ENCODE results near the gene MUC6. TPM values are rescaled to one million over a fixed set of nuclear protein-coding genes. Genes with fewer than 3 reads are reported as not detected.

The MUC6 gene
- total RNA-seq: not detected in 2 replicates
- polyA plus RNA-seq: not detected in 2 replicates
- not detected in 2 replicates for polyA plus RNA-seq (2011; cell fraction: cytosol; rRNA removed)
- polyA plus RNA-seq (2011; cell fraction: nucleus; rRNA removed): not detected in 2 replicates
- 0.11 and 0.27 TPM in 2 replicates for polyA plus RNA-seq (2012)
- not detected in 2 replicates for polyA minus RNA-seq
- polyA minus RNA-seq (2011; cell fraction: cytosol; rRNA and poly(A)+ RNA removed): not detected
- polyA minus RNA-seq (2011; cell fraction: nucleus; rRNA and poly(A)+ RNA removed): not detected in 2 replicates
- not detected for Bru-seq, nascent RNA
- not detected for BruChase-seq, experiment 1, labeled RNA remaining after a 6-hour chase
- not detected for BruChase-seq, experiment 2, labeled RNA remaining after a 2-hour chase
- long read RNA-seq: 0 reads

- CTCF ChIA-PET: no interaction called here
- Histone ChIP-seq H3K9me3 (replicated peaks; ENCODE audit: control insufficient read depth, insufficient read depth, low read length) (no peaks in the 10 kb centered on the region), H3K4me3 (replicated peaks in 1 of 3; ENCODE audit: insufficient read depth in 1 of 3, low read depth in 1 of 3, low read length in 3 of 3) (no peak within 1 kb of the TSS), H3K36me3 (ENCODE audit: control insufficient read depth in 2 of 2, extremely low read depth in 1 of 2, insufficient read depth in 2 of 2, low read length in 2 of 2) (no peaks in the 10 kb centered on the region), H3K4me1 (ENCODE audit: control insufficient read depth, extremely low read depth, insufficient read depth, low read length) (no peaks in the 10 kb centered on the region), H3K27me3 (ENCODE audit: control insufficient read depth in 2 of 2, insufficient read depth in 2 of 2, low read length in 2 of 2) (no peaks in the 10 kb centered on the region), H2AFZ (ENCODE audit: low read depth, low read length) (no peak within 1 kb of the TSS), H3K9me1 (replicated peaks; ENCODE audit: control insufficient read depth, extremely low read depth, insufficient read depth, low read length) (no peaks in the 10 kb centered on the region), H3K9ac (replicated peaks; ENCODE audit: extremely low read depth, insufficient read depth, low read length) (no peak within 1 kb of the TSS), H3K79me2 (ENCODE audit: control insufficient read depth, insufficient read depth, low read length) (no peaks in the 10 kb centered on the region), H4K20me1 (replicated peaks; ENCODE audit: control insufficient read depth, extremely low read depth, insufficient read depth, low read length) (no peaks in the 10 kb centered on the region), H3K27ac (ENCODE audit: insufficient read depth, low read depth, low read length) (no peak within 1 kb of the TSS), H3K4me2 (ENCODE audit: insufficient read depth, low read length) (no peak within 1 kb of the TSS)
- no TSS peak for BruUV-seq (replicated peaks)
- POLR2A ChIA-PET: no interaction called here
- intact Hi-C loops (cut with micrococcal nuclease) (no loop called here), dilution Hi-C loops (cut with MboI; ENCODE audit: extremely low pct_ligation_motif_present, low sequenced_read_pairs) (no loop called here)
- DNase-seq (ENCODE audit: low read depth, low spot score) (no peak), FAIRE-seq (no peak)
- no peak for TF ChIP-seq MYC (IDR thresholded peaks at IDR 0.05; ENCODE audit: low read depth, low read length)
- TF ChIP-seq MAX (IDR thresholded peaks at IDR 0.05; ENCODE audit: insufficient read depth, insufficient read length): no peak
Measured at GRCh38 chr11:1036303-1036923, at the start of gene MUC6. MUC6 (minus strand) TSS chr11:1036718; CDS start chr11:1036655, 63 bp downstream.

DNA sequence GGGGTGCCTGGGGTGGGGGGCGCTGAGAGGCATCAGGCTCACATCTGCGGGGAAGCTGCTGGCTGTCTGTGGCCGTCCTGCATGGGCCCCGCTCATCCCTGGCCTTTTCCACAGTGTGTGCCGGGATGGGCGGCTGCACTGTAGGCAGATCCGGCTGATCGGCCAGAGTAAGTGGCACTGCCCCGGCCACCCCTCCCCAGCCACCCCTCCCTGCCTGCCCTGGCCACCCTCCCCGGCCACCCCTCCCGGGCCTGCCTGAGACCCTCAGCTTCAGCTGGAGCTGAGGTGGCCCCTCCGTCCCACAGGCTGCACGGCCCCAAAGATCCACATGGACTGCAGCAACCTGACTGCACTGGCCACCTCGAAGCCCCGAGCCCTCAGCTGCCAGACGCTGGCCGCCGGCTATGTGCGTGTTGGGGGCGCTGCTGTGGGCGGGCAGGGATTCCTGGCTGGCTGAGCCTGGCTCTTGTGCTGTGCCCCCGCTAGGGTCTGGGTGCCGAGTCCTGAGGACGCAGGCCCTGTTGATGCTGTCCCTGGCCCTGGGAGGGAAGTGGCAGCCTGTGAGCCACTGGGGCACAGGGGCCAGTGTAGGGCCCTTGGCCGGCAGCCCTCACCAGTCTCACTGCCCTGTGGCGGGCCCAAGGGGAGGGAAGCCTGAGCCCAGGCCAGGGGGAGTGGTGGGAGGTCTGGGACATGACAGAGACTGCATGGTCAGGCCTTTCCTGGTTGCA, 49.1 kb upstream of the MUC6 start:
- FAIRE-seq: no peak
- no peaks in the 10 kb centered on the region for H3K79me2 ChIP-seq (ENCODE audit: control insufficient read depth, insufficient read depth, low read length)
- no peak overlapping the region for H2AFZ ChIP-seq (ENCODE audit: low read depth, low read length)
- H3K4me2 ChIP-seq (ENCODE audit: insufficient read depth, low read length): no peak overlapping the region
- no peak for DNase-seq (ENCODE audit: low read depth, low spot score)
- H3K27ac ChIP-seq (ENCODE audit: insufficient read depth, low read depth, low read length): no peak overlapping the region
- intact Hi-C loops (cut with micrococcal nuclease) (no loop called here), dilution Hi-C loops (cut with MboI; ENCODE audit: extremely low pct_ligation_motif_present, low sequenced_read_pairs) (no loop called here)
- no peak overlapping the region for H3K4me3 ChIP-seq (replicated peaks in 1 of 3; ENCODE audit: insufficient read depth in 1 of 3, low read depth in 1 of 3, low read length in 3 of 3)
- no peaks in the 10 kb centered on the region for H3K27me3 ChIP-seq (ENCODE audit: control insufficient read depth in 2 of 2, insufficient read depth in 2 of 2, low read length in 2 of 2)
- H3K9me3 ChIP-seq (replicated peaks; ENCODE audit: control insufficient read depth, insufficient read depth, low read length): no peaks in the 10 kb centered on the region
- no peaks in the 10 kb centered on the region for H3K36me3 ChIP-seq (ENCODE audit: control insufficient read depth in 2 of 2, extremely low read depth in 1 of 2, insufficient read depth in 2 of 2, low read length in 2 of 2)
- CTCF ChIA-PET: no interaction called here
- TF ChIP-seq POLR2A (IDR thresholded peaks at IDR 0.05; ENCODE audit: low read depth, low read length) (no peak), MAX (IDR thresholded peaks at IDR 0.05; ENCODE audit: insufficient read depth, insufficient read length) (no peak), CTCF (IDR thresholded peaks at IDR 0.05; ENCODE audit: extremely low read depth in 1 of 2, insufficient read depth in 1 of 2, low read depth in 1 of 2, low read length in 2 of 2) (no peak), FOS (IDR thresholded peaks at IDR 0.05; ENCODE audit: borderline replicate concordance, insufficient read depth, low read length) (no peak), EZH2 (IDR thresholded peaks at IDR 0.05; ENCODE audit: borderline replicate concordance, low read depth, low read length, severe bottlenecking) (no peak), JUN (IDR thresholded peaks at IDR 0.05; ENCODE audit: borderline replicate concordance, insufficient read depth, insufficient read length, low read depth) (no peak), POLR2AphosphoS5 (IDR thresholded peaks at IDR 0.05; ENCODE audit: insufficient read depth, low read depth, low read length) (no peak), MYC (IDR thresholded peaks at IDR 0.05; ENCODE audit: low read depth, low read length) (no peak), GATA2 (IDR thresholded peaks at IDR 0.05; ENCODE audit: insufficient read depth, insufficient read length, low read depth, low read length) (no peak)
- no peaks in the 10 kb centered on the region for H4K20me1 ChIP-seq (replicated peaks; ENCODE audit: control insufficient read depth, extremely low read depth, insufficient read depth, low read length)
- no peak overlapping the region for H3K9ac ChIP-seq (replicated peaks; ENCODE audit: extremely low read depth, insufficient read depth, low read length)
- BruUV-seq (replicated peaks): no TSS peak
- no peaks in the 10 kb centered on the region for H3K9me1 ChIP-seq (replicated peaks; ENCODE audit: control insufficient read depth, extremely low read depth, insufficient read depth, low read length)
- no peaks in the 10 kb centered on the region for H3K4me1 ChIP-seq (ENCODE audit: control insufficient read depth, extremely low read depth, insufficient read depth, low read length)
- POLR2A ChIA-PET: no interaction called here
